PC-9 (cell line): ENCODE results near the gene AKR1B1. TPM values are rescaled to one million over a fixed set of nuclear protein-coding genes. Genes with fewer than 3 reads are reported as not detected.

Source experiments
- BruUV-seq: library from RNA; stranded (reverse); fragments of 400-500 nt; replicated peaks from 2 replicates; lab custom pipeline; 2021; lab: Mats Ljungman, UMichigan
- CTCF ChIA-PET: fragments of 300-600 bp; sonication (Branson Sonifier 250); formaldehyde crosslinking; loops from one replicate; lab custom pipeline; 2022; ENCODE audit warnings: antibody characterized with exemption; lab: Charles Lee
- POLR2A ChIA-PET: fragments of 300-600 bp; sonication (Branson Sonifier 250); formaldehyde crosslinking; loops from one replicate; lab custom pipeline; 2022; ENCODE audit warnings: antibody characterized with exemption; ENCODE audit not compliant: unreplicated experiment; lab: Charles Lee
- DNase-seq, 2 experiments: peaks; one replicate each; pipeline versions ENCODE4 v3.0.0 to v3.0.0-alpha.2; 2015 to 2022; ENCODE audit warnings: mixed read lengths in 1 of 2
- H2AFZ ChIP-seq: fragments of 200-600 bp; sonication (generic); 2 replicates; pipeline ENCODE4 v1.8.1; 2017; ENCODE audit warnings: antibody characterized with exemption
- H3F3A ChIP-seq: fragments of 200-600 bp; sonication (generic); 2 replicates; pipeline ENCODE4 v1.8.1; 2017; ENCODE audit warnings: antibody characterized with exemption, mild to moderate bottlenecking, low read depth; ENCODE audit not compliant: insufficient read depth
- H3K27ac ChIP-seq: fragments of 200-600 bp; sonication (generic); 2 replicates; pipeline ENCODE4 v1.6.1; 2016; ENCODE audit warnings: mixed run types
- H3K27me3 ChIP-seq: fragments of 200-600 bp; sonication (generic); 2 replicates; pipeline ENCODE4 v1.6.1; 2016; ENCODE audit warnings: low read depth, mixed run types; ENCODE audit not compliant: insufficient read depth
- H3K36me3 ChIP-seq: fragments of 200-600 bp; sonication (generic); 2 replicates; pipeline ENCODE4 v1.6.1; 2016; ENCODE audit warnings: low read depth, mixed run types
- H3K4me1 ChIP-seq: fragments of 200-600 bp; sonication (generic); replicated peaks from 2 replicates; pipeline ENCODE4 v1.6.1; 2016; ENCODE audit warnings: mixed run types; ENCODE audit not compliant: insufficient read depth
- H3K4me2 ChIP-seq: fragments of 200-600 bp; sonication (generic); 2 replicates; pipeline ENCODE4 v1.6.1; 2017; ENCODE audit warnings: mixed run types
- H3K4me3 ChIP-seq: fragments of 200-600 bp; sonication (generic); 2 replicates; pipeline ENCODE4 v1.6.1; 2016; ENCODE audit warnings: mixed run types
- H3K79me2 ChIP-seq: fragments of 200-600 bp; sonication (generic); 2 replicates; pipeline ENCODE4 v1.6.1; 2017; ENCODE audit warnings: low read depth, mixed run types
- H3K9me2 ChIP-seq: fragments of 200-600 bp; sonication (generic); 2 replicates; pipeline ENCODE4 v1.8.1; 2017; ENCODE audit warnings: mild to moderate bottlenecking; ENCODE audit not compliant: insufficient read depth
- H3K9me3 ChIP-seq: fragments of 200-600 bp; sonication (generic); 2 replicates; pipeline ENCODE4 v1.8.1; 2016; ENCODE audit warnings: low read depth; ENCODE audit not compliant: insufficient read depth
- H4K20me1 ChIP-seq: fragments of 200-600 bp; sonication (generic); 2 replicates; pipeline ENCODE4 v1.8.1; 2017; ENCODE audit not compliant: insufficient read depth
- EZH2 ChIP-seq: fragments of 200-600 bp; sonication (generic); IDR thresholded peaks from 2 replicates; pipeline ENCODE4 v1.8.0; 2017; ENCODE audit warnings: antibody characterized with exemption, low read depth
- intact Hi-C: fragments of 100-400 bp; cut with micrococcal nuclease; formaldehyde crosslinking; loops from one replicate; pipeline ENCODE4 v1.10.0; 2022; ENCODE audit not compliant: unreplicated experiment
- total RNA-seq: library from RNA; stranded (reverse); gene quantifications from 2 replicates; pipeline ENCODE4 v1.2.3, GENCODE V29; 2021
- TF ChIP-seq, protein P1 (sequence below): fragments of 200-600 bp; sonication (generic); conservative IDR thresholded peaks from 2 replicates; pipeline ENCODE4 v1.6.1; 2017; ENCODE audit warnings: mixed run types, antibody characterized with exemption, mild to moderate bottlenecking, moderate library complexity

The AKR1B1 gene
- total RNA-seq, 1 experiment from 2014 or later: 1,009 TPM

DNA sequence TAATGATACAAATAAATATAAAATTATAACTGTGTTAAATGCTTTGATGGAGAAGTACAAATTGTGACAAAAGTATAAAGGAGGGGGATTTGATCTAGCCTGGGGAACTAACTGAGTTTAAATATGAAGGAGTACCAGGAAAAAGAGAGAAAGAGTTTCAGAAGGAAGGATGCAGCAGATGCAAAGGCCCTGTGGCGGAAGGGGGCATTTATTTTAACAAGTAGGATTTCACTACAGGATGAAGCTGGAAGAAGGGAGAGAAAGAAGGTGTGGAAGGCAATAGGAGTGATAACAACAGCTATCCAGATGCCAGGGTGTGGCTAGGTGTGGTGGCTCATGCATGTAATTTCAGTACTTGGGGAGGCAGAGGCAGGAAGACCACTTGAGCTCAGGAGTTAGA lies 55.8 kb downstream of the AKR1B1 start:
- Histone ChIP-seq H3K4me2 (no peak overlapping the region), H4K20me1 (no peaks in the 10 kb centered on the region), H3K27me3 (no peaks in the 10 kb centered on the region), H3K4me3 (no peak overlapping the region), H3K9me3 (peaks cover 3% of the 10 kb centered on the region; the same call in 1 of the 2 replicates), H3K79me2 (no peaks in the 10 kb centered on the region), H2AFZ (no peak overlapping the region), H3K36me3 (no peaks in the 10 kb centered on the region), H3K27ac (no peak overlapping the region), H3K9me2 (no peaks in the 10 kb centered on the region), H3F3A (no peaks in the 10 kb centered on the region), H3K4me1 (no peaks in the 10 kb centered on the region)
- ChIA-PET POLR2A (no interaction called here), CTCF (no interaction called here)
- no peak for DNase-seq
- no peak for TF ChIP-seq EZH2
- TF ChIP-seq, protein P1, sequence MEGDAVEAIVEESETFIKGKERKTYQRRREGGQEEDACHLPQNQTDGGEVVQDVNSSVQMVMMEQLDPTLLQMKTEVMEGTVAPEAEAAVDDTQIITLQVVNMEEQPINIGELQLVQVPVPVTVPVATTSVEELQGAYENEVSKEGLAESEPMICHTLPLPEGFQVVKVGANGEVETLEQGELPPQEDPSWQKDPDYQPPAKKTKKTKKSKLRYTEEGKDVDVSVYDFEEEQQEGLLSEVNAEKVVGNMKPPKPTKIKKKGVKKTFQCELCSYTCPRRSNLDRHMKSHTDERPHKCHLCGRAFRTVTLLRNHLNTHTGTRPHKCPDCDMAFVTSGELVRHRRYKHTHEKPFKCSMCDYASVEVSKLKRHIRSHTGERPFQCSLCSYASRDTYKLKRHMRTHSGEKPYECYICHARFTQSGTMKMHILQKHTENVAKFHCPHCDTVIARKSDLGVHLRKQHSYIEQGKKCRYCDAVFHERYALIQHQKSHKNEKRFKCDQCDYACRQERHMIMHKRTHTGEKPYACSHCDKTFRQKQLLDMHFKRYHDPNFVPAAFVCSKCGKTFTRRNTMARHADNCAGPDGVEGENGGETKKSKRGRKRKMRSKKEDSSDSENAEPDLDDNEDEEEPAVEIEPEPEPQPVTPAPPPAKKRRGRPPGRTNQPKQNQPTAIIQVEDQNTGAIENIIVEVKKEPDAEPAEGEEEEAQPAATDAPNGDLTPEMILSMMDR: no peak
- BruUV-seq: no TSS peak
- intact Hi-C loops: no loop called here

DNA sequence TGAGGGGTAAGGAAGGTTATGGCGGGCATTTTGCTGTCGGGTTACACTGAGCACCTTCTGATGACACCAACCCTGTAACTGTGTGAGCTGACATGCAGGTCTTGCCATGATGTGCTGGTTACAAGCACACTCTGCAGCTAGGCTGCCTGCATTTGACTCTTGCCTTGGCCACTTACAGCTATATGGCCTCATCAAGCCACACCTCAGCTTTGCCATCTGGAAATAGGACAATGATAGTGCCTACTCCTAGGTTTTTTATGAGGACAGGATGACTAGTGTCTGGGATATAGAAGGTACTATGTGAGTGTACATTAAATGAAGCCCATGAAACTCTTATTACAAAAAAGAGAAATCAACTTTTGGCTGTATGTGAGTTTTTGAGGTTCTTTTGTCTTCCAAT lies 58.0 kb downstream of the AKR1B1 start:
- ChIA-PET POLR2A (interaction anchor here (0.6 kb wide), 1 partner anchor 765 kb away, joined by 5 read pairs; no protein-coding TSS in a partner anchor), CTCF (no interaction called here)
- no peak overlapping the region for H3K4me3 ChIP-seq
- no peak for DNase-seq
- H3K27me3 ChIP-seq: no peaks in the 10 kb centered on the region
- no peaks in the 10 kb centered on the region for H3K4me1 ChIP-seq
- no peaks in the 10 kb centered on the region for H3K9me2 ChIP-seq
- intact Hi-C loops: no loop called here
- no peaks in the 10 kb centered on the region for H3K9me3 ChIP-seq
- no peak for TF ChIP-seq EZH2
- TF ChIP-seq, protein P1: no peak
- no peaks in the 10 kb centered on the region for H3K79me2 ChIP-seq
- no peak overlapping the region for H3K4me2 ChIP-seq
- H2AFZ ChIP-seq: no peak overlapping the region
- H4K20me1 ChIP-seq: no peaks in the 10 kb centered on the region
- H3F3A ChIP-seq: no peaks in the 10 kb centered on the region
- H3K27ac ChIP-seq: no peak overlapping the region
- no peaks in the 10 kb centered on the region for H3K36me3 ChIP-seq
- no TSS peak for BruUV-seq

DNA sequence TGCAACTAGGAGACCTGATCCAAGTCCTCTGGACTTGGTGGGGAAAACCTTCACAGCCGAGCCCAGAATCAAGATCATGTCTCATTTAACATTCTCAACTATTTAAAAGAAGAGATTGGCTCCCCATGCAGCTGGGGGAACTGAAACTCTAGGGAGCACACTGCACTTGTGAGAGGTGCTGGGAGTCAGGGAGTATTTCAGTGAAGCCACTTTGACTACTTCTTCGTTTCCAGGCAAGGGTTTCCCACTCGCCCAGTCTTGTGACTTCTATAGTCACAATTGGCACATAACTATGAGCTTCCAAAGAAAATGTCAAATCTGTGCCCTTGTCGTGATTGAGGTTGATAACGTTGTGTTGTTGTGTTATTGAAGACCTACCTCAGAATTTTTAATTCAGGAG lies 62.9 kb downstream of the AKR1B1 start:
- TF ChIP-seq EZH2: no peak
- TF ChIP-seq, protein P1: no peak
- Histone ChIP-seq H3K4me1 (no peaks in the 10 kb centered on the region), H3K27me3 (no peaks in the 10 kb centered on the region), H3K36me3 (no peaks in the 10 kb centered on the region), H3K79me2 (no peaks in the 10 kb centered on the region), H4K20me1 (no peaks in the 10 kb centered on the region), H3K4me3 (no peak overlapping the region), H2AFZ (no peak overlapping the region), H3K9me3 (0 out of 2 replicates have a peak, but pooled peaks cover 3% of the 10 kb centered on the region), H3K9me2 (no peaks in the 10 kb centered on the region), H3K4me2 (no peak overlapping the region), H3K27ac (no peak overlapping the region), H3F3A (no peaks in the 10 kb centered on the region)
- BruUV-seq: no TSS peak
- DNase-seq: no peak
- ChIA-PET POLR2A (interaction anchor here (0.6 kb wide), 1 partner anchor 530 kb away, joined by 3 read pairs; no protein-coding TSS in a partner anchor), CTCF (no interaction called here)
- intact Hi-C loops: no loop called here
